Bronchial epithelial cell (primary cell): ENCODE data around the gene RPUSD2. TPM values are rescaled to one million over a fixed set of nuclear protein-coding genes. Genes with fewer than 3 reads are reported as not detected.

ENCODE experiments used
- DNase-seq: peaks from one replicate; pipeline ENCODE4 v3.0.0-alpha.2; 2010; ENCODE audit warnings: low read depth
- FAIRE-seq: peaks from 2 replicates; lab custom pipeline; 2011; peaks lifted over from hg19 to GRCh38; lab: Jason Lieb, UNC
- H3K27me3 ChIP-seq: 2 replicates; pipeline ENCODE4 v1.5.1; 2011; ENCODE audit warnings: low read length; ENCODE audit not compliant: control insufficient read depth, insufficient read depth
- H3K36me3 ChIP-seq: 2 replicates; pipeline ENCODE4 v1.5.1; 2011; ENCODE audit warnings: low read length; ENCODE audit not compliant: control insufficient read depth, insufficient read depth
- H3K4me3 ChIP-seq: 2 replicates; pipeline ENCODE4 v1.5.1; 2011; ENCODE audit warnings: mild to moderate bottlenecking, low read depth, low read length, control low read depth
- CTCF ChIP-seq: IDR thresholded peaks from 2 replicates; pipeline ENCODE4 v1.5.1; 2011; ENCODE audit warnings: mild to moderate bottlenecking, moderate library complexity, low read length, control low read depth, inconsistent platforms; ENCODE audit not compliant: insufficient read depth, severe bottlenecking
- total RNA-seq: library from RNA; depleted of rRNA; stranded (reverse); fragments of >200 nt; gene quantifications from 2 replicates; pipeline ENCODE4 v1.2.1, GENCODE V29; 2014

RPUSD2 gene
- total RNA-seq, 1 donor from 2014 or later, result 18.4 TPM

GRCh38 chr15:40595773-40596172 lies 26.7 kb downstream of the RPUSD2 start:
- no peaks in the 10 kb centered on the region for H3K27me3 ChIP-seq
- FAIRE-seq (no peak), DNase-seq (no peak)
- no peak overlapping the region for H3K4me3 ChIP-seq
- no peak for TF ChIP-seq CTCF
- no peaks in the 10 kb centered on the region for H3K36me3 ChIP-seq

GRCh38 chr15:40597024-40597423 lies 27.9 kb downstream of the RPUSD2 start:
- H3K4me3 ChIP-seq, result no peak overlapping the region
- H3K27me3 ChIP-seq, result no peaks in the 10 kb centered on the region
- no peak for FAIRE-seq
- no peak for TF ChIP-seq CTCF
- no peaks in the 10 kb centered on the region for H3K36me3 ChIP-seq
- DNase-seq, result no peak

GRCh38 chr15:40598126-40598525 lies 29.0 kb downstream of the RPUSD2 start:
- DNase-seq (peak; percentile 64), FAIRE-seq (no peak)
- no peaks in the 10 kb centered on the region for H3K36me3 ChIP-seq
- H3K27me3 ChIP-seq, result no peaks in the 10 kb centered on the region
- no peak for TF ChIP-seq CTCF
- H3K4me3 ChIP-seq, result no peak overlapping the region

GRCh38 chr15:40598672-40599071 lies 29.6 kb downstream of the RPUSD2 start:
- Histone ChIP-seq H3K27me3 (no peaks in the 10 kb centered on the region), H3K36me3 (no peaks in the 10 kb centered on the region), H3K4me3 (no peak overlapping the region)
- TF ChIP-seq CTCF, result no peak
- no peak for FAIRE-seq
- no peak for DNase-seq

GRCh38 chr15:40600956-40601355 lies 31.9 kb downstream of the RPUSD2 start:
- Histone ChIP-seq H3K36me3 (no peaks in the 10 kb centered on the region), H3K4me3 (no peak overlapping the region), H3K27me3 (no peaks in the 10 kb centered on the region)
- DNase-seq (no peak), FAIRE-seq (no peak)
- TF ChIP-seq CTCF, result no peak

DNA sequence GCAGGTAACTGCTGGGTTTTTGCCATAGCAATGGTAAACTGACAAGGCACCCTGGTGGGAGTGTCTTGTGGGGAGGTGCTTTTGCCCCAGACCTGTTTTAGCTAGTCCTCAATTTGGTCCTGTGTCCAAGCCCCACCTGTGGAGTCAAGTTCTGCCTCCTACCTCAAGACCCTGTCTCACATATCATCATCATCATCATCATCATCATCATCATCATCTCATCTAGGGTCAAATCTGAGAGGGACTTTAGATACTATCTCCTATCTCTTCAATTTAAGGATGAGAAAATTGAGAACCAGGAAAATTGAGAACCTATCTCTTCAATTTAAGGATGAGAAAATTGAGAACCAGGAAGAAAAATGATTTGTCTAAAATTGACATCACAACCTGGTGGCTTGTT lies 34.8 kb downstream of the RPUSD2 start:
- Histone ChIP-seq H3K36me3 (no peaks in the 10 kb centered on the region), H3K4me3 (no peak overlapping the region), H3K27me3 (no peaks in the 10 kb centered on the region)
- TF ChIP-seq CTCF, result no peak
- no peak for FAIRE-seq
- DNase-seq, result no peak
